HG03575 (cell line): ENCODE data around the gene DLGAP1.

Experiments
- ATAC-seq: cut with Tn5 transposase; IDR thresholded peaks from one replicate; pipeline ENCODE4 v1.9.1; 2021; ENCODE audit not compliant: unreplicated experiment, insufficient number of reproducible peaks, low FRiP score; ENCODE audit errors: extremely low read depth

Gene DLGAP1

DNA sequence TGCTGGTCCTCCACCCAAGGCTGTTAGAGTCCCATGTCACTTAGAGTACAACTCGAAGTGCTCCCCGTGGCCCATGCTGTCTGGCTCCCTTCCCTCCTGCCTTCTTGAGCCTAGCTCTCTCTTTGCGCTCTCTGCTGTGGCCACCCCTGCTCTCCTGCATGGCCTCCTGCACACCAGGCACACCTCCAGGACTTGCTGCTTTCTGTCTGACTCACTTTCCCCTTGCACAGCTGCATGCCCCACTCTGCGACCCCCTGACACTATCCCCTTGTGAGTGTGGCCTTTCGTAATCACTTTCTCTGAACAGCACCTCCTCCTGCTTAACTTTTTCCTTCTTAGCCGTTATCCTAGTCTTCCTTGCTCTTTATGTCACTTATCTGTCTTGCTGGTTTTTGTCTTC is 661.6 kb downstream of the DLGAP1 start:
- no peak for ATAC-seq

GRCh38 chr18:3793111-3793510 is 662.0 kb downstream of the DLGAP1 start:
- ATAC-seq, result no peak

DNA sequence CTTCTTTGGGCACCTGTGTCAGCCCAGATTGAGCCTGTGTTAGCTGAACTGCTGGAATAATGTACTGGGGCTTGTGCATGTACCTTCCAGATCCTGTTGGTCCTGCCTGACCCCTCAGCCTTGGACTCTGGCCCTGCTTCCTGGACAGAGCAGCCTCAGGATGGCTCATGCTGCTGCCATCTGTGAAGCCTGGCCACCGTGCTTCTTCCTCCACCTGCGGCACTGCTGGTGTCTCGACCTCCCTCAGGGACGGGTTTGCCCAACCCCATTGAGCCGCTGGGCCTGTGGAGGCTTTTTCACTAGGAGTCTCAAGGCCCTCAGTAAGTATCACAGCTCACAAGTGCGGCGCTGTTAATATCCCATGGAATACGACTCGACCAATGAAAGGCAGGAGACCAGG is 662.4 kb downstream of the DLGAP1 start:
- no peak for ATAC-seq

DNA sequence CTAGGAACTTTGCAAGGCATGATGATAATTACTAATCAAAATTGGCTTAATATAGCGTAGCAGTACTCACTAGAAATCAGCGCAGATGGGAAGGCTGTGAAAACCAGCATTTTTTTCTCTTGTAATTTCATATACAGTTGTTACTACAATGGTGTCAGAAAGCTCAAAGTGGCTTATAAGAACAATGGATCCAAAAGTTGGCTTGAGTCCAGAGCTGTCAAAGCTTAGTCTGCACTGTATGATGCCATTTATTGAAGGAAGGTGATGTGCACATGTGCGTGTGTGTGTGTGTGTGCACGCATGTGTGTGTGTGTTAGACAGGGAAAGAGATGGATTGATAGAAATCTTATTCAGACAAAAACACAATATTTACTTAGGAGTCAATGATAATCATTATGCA is 663.9 kb downstream of the DLGAP1 start:
- no peak for ATAC-seq

DNA sequence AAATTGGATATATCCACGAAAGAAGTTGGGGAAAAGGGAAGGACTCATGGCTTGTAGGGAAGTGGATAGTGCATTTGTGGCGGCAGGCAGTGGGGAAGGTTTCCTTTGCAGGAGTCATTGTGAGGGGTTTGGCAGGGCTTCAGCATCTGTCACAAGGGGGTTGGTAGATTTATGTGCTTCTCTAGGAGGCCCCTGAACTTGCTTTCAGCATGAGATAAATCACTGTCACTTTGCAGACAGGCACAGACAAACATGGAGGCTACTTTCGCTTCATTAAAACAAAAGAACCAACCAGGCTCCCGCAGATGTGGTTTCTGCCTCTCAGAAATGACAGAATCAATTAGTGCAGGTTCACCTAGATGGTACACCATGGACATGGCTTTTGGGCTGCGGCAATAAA is 664.4 kb downstream of the DLGAP1 start:
- ATAC-seq, result no peak

GRCh38 chr18:3789525-3789924 is 665.6 kb downstream of the DLGAP1 start:
- ATAC-seq, result no peak

- no peak for ATAC-seq
These were observed 670.2 kb downstream of the DLGAP1 start for GRCh38 chr18:3784949-3785348.

DNA sequence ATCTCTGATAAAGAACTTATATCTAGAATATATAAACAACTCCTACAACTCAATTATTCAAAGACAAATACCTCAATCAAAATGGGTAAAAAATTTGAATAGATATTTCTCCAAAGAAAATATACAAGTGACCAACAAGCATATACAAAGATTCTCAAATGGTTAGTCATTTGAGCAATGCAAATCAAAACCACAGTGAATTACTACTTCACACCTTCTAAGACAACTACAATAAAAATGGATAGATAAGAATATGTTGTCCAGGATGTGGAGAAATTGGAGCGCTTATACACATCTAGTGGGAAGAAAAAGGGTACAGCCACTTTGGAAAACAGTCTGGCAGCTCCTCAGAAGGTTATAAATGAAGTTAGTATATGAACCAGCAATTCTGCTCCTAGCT is 672.2 kb downstream of the DLGAP1 start:
- ATAC-seq, result no peak

DNA sequence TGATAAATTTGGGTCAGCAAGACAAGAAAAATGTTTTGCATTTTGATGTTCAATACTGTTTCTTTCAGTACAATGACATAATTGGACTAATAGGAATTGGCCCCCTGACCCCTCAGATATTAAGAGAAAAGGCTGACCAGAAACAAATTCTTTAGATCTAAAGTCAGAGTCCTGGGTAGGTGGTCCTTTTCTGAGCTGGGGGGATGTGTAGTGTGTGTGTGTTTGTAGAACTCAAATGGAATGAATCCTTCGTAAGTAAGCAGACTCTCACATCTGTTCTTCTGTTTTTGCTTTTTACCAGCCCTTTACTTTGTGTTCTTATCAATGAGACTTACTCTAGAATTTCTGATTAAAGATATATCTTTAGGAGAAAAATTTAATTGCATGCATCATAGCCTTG is 677.4 kb downstream of the DLGAP1 start:
- no peak for ATAC-seq

DNA sequence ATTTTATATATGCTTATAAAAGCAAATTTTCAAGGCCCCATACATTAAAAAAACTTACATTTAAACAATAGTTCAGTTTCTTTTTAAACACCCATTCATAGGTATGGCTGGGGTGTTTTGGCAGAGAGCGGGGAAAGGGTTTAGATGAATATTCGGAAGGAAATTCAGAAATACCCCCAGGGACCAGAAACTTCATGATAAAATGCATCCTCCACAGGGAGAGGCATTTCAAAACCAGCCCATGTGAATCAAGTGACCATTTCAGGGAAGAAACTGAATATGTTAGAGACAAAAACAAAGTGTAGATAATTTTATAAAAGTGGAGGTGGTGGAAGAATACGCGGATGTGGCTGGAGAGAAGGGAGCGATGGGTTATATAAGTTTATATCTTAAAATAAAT is 678.0 kb downstream of the DLGAP1 start:
- no peak for ATAC-seq

DNA sequence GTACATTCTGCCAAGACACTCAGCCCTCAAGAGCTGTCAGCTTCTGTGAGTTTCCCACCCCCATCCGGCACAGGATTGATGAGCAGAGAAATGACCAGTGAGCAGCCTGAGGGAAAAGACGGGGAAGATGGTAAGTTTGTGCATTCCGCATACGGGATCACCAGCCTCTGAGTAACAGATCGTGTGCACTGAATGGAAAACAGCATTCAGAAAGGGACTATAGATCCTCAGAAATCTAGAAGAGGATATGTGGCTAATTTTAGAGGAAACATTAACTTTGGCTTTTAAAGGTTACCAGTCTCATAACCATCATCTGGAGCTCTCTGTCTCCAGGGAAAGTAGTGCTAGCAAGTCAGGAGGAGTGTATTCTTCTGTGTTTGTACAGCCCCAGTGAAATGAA is 679.1 kb downstream of the DLGAP1 start:
- ATAC-seq, result no peak

GRCh38 chr18:3773303-3773702 is 681.8 kb downstream of the DLGAP1 start:
- ATAC-seq, result no peak

DNA sequence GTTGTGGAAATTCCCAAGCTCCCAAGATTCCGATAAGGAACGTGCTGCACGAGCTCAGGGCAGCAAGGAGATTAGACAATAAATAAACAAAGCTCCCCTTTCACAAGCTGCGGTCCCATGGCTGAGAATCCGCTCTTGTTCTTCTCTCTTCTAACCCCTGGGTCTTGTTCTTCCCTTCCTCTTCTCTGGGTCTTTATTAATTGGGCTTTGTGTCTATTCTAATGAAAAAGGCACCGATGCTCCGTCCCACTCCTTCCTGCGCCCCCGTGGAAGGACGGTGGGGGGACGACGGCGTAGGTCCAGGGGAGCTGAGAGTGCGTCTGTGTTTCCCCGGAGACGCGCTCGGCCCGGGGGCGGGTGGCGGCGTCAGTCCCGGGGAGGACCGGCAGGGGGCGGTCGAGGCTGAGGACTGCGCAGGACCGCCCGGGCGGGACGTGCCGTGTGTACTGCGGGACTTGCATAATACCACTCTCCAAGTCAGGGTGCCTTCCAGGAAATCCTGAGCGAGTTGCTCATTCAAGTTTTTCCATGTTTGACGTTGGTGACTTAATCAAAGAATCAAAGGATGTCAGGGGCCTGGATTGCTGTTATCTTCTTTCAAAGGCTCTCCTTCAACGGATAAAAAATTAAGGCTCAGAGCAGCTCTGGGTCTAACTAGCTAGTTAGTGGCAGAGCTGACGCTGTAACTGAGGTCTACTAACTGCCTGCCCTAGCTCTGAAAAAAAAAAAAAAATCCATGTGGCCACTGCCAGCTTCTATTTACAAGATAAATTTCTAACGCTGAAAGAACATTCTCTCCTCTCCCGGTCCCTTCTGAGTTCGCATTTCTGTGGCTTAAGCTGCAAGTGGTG is 683.8 kb downstream of the DLGAP1 start:
- ATAC-seq, result peak; percentile 68

- no peak for ATAC-seq
These were observed 693.8 kb downstream of the DLGAP1 start for GRCh38 chr18:3761266-3761665.

- no peak for ATAC-seq
These were observed 694.4 kb downstream of the DLGAP1 start for GRCh38 chr18:3760741-3761140.

DNA sequence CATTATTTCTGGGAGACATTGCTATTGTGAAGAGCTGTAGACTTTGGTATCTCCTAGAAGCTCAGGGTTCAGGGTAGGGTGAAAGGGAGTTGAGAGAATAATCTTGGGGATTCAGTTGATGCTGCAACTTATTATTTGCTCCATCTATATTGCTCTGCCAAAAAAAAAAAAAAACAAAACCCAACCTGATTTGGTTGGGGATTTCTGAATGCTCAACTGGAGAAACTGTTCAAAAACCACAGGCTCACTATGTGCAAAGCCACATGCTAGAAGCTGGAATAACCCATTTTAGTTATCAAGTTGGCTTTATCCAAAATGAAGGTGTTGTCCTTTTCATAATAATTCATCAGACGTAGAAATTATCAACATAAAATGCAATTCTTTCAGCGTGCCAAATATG is 696.0 kb downstream of the DLGAP1 start:
- ATAC-seq, result no peak

GRCh38 chr18:3758531-3758930 is 696.6 kb downstream of the DLGAP1 start:
- ATAC-seq, result no peak

GRCh38 chr18:3757361-3757760 is 697.7 kb downstream of the DLGAP1 start:
- ATAC-seq, result no peak

DNA sequence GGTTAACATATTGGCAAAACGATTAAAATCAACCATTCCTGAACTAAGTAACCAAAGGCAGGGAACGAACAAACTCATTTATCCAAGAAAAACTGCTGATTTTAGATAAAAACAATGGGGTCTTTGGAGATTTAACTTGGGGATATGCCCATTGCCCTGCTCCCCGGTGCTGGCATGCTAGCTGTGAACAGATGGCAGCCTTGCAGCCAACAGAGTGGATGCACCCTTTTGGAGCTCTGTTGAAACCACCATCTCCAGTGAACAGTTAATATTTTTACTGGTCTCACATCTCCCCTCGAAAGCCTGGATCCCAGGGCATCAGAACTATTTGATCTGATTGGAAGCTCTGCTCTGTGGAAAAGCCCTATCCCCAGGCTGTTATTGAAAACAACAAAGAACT is 702.0 kb downstream of the DLGAP1 start:
- ATAC-seq, result no peak

- ATAC-seq, result no peak
These were observed 707.0 kb downstream of the DLGAP1 start for GRCh38 chr18:3748086-3748485.
